HepG2 (cell line): Measurements from ENCODE around the gene CREB3.

Experiments
- CC2D1A ChIP-seq: sonication (generic); formaldehyde crosslinking; IDR thresholded peaks from 2 replicates; pipeline ENCODE4 v1.8.1; 2023; ENCODE audit warnings: mild to moderate bottlenecking, missing genetic modification reagents
- CCAR2 ChIP-seq: fragments of 200-400 bp; formaldehyde crosslinking; optimal IDR thresholded peaks from 2 replicates; pipeline ENCODE3; 2018; ENCODE audit warnings: low read depth, mild to moderate bottlenecking, low read length, moderate library complexity
- EZH2 ChIP-seq: conservative IDR thresholded peaks from 2 replicates; pipeline ENCODE4 v1.6.1; 2012; ENCODE audit warnings: mild to moderate bottlenecking, low read depth, low read length, moderate library complexity
- POLR2A ChIP-seq, 2 experiments: IDR thresholded peaks; 2 replicates each; pipeline ENCODE4 v1.6.1; 2011; ENCODE audit warnings: low read depth in 2 of 2, low read length in 2 of 2, mild to moderate bottlenecking in 1 of 2, moderate library complexity in 1 of 2; ENCODE audit not compliant: insufficient read depth in 1 of 2
- RAD21 ChIP-seq: fragments of 450-650 bp; formaldehyde crosslinking; IDR thresholded peaks from 2 replicates; pipeline ENCODE4 v1.5.0; 2020; ENCODE audit warnings: mild to moderate bottlenecking
- RXRB ChIP-seq: IDR thresholded peaks from 2 replicates; pipeline ENCODE4 v1.6.1; 2016; ENCODE audit warnings: borderline replicate concordance, missing genetic modification reagents, missing compliant biosample characterization
- SIN3A ChIP-seq: IDR thresholded peaks from 2 replicates; pipeline ENCODE4 v1.6.1; 2011; ENCODE audit warnings: low read depth, mild to moderate bottlenecking, control low read depth, low read length, borderline replicate concordance
- SIX1 ChIP-seq: sonication (generic); formaldehyde crosslinking; IDR thresholded peaks from 2 replicates; pipeline ENCODE4 v1.4.0; 2020; ENCODE audit warnings: missing genetic modification reagents, borderline replicate concordance
- ZNF335 ChIP-seq: sonication (generic); formaldehyde crosslinking; IDR thresholded peaks from 2 replicates; pipeline ENCODE4 v1.4.0; 2020; ENCODE audit warnings: missing genetic modification reagents
- ZNF558 ChIP-seq: sonication (generic); formaldehyde crosslinking; IDR thresholded peaks from 2 replicates; pipeline ENCODE4 v1.9.0; 2022; ENCODE audit warnings: mild to moderate bottlenecking, missing genetic modification reagents, borderline replicate concordance

DNA sequence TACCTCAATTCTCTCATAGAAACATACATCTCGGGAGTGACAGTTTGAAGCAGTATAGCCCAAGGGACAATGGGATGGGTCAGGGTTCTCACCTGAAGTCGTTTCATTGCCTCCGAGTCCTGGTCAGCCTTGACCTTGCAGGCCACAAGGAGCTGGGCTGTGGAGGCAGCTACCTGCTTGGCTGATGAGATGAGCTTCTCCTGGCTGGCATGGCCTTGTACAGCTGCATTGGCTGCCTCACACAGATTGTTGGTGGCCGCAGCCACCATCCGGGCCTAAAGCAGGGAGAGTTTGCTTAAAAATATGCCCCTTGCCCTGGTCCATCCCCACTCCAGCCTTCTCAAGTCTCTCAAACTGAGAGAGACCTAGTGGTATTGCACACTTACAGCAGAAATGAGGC is 34.2 kb upstream of the CREB3 start:
- TF ChIP-seq RXRB (CRISPR knock-in tag), result no peak
- no peak for TF ChIP-seq POLR2A (IDR thresholded peaks at IDR 0.05; ENCODE audit: insufficient read depth in 1 of 2, low read depth in 2 of 2, low read length in 2 of 2)
- TF ChIP-seq CC2D1A (CRISPR knock-in tag), result no peak
- no peak for TF ChIP-seq ZNF335
- TF ChIP-seq RAD21 (CRISPR knock-in tag), result no peak
- TF ChIP-seq SIN3A, result no peak
- no peak for TF ChIP-seq ZNF558
- no peak for TF ChIP-seq EZH2
- TF ChIP-seq SIX1, result no peak
- no peak for TF ChIP-seq CCAR2
